ENCODE results near the gene FTCDNL1.

Gene FTCDNL1

DNA sequence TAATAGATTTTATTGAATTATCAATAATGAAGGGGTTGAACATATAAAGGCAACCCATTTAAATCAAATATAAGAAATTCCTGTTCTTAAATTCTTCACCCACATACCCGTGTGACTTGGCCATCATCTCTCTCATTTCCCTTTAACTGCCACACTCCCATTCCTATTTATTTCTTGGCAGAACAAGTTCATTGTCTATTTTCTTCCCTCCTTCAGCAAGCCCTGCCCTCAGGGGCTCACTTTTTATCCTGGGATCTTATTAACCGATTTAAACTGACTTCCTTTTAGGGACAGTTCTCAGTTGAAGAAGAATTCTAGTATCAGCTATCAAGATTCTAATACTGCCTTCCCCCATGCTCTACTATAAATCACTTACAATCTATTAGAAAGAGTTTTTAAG, 123.2 kb downstream of the FTCDNL1 start:
- no peak overlapping the region for H3K27ac ChIP-seq (ENCODE audit: extremely low read depth, low read depth, low read length)
- TF ChIP-seq ZNF112 (tag by site-specific recombination; IDR thresholded peaks at IDR 0.05) (no peak), ZFP41 (tag by site-specific recombination; IDR thresholded peaks at IDR 0.05; ENCODE audit: borderline replicate concordance) (no peak), GFI1B (tag by site-specific recombination; IDR thresholded peaks at IDR 0.05) (no peak), ZNF529 (tag by site-specific recombination; IDR thresholded peaks at IDR 0.05; ENCODE audit: insufficient replicate concordance) (no peak), ZNF394 (tag by site-specific recombination; IDR thresholded peaks at IDR 0.05; ENCODE audit: borderline replicate concordance) (no peak), ZNF626 (tag by site-specific recombination; IDR thresholded peaks at IDR 0.05) (no peak), ZBTB17 (tag by site-specific recombination; IDR thresholded peaks at IDR 0.05) (no peak)
- TF ChIP-seq, protein P1, sequence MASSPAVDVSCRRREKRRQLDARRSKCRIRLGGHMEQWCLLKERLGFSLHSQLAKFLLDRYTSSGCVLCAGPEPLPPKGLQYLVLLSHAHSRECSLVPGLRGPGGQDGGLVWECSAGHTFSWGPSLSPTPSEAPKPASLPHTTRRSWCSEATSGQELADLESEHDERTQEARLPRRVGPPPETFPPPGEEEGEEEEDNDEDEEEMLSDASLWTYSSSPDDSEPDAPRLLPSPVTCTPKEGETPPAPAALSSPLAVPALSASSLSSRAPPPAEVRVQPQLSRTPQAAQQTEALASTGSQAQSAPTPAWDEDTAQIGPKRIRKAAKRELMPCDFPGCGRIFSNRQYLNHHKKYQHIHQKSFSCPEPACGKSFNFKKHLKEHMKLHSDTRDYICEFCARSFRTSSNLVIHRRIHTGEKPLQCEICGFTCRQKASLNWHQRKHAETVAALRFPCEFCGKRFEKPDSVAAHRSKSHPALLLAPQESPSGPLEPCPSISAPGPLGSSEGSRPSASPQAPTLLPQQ (tag by site-specific recombination; IDR thresholded peaks at IDR 0.05), result no peak
- TF ChIP-seq, protein P2, sequence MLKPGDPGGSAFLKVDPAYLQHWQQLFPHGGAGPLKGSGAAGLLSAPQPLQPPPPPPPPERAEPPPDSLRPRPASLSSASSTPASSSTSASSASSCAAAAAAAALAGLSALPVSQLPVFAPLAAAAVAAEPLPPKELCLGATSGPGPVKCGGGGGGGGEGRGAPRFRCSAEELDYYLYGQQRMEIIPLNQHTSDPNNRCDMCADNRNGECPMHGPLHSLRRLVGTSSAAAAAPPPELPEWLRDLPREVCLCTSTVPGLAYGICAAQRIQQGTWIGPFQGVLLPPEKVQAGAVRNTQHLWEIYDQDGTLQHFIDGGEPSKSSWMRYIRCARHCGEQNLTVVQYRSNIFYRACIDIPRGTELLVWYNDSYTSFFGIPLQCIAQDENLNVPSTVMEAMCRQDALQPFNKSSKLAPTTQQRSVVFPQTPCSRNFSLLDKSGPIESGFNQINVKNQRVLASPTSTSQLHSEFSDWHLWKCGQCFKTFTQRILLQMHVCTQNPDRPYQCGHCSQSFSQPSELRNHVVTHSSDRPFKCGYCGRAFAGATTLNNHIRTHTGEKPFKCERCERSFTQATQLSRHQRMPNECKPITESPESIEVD (tag by site-specific recombination; IDR thresholded peaks at IDR 0.05), result no peak
- TF ChIP-seq, protein P3, sequence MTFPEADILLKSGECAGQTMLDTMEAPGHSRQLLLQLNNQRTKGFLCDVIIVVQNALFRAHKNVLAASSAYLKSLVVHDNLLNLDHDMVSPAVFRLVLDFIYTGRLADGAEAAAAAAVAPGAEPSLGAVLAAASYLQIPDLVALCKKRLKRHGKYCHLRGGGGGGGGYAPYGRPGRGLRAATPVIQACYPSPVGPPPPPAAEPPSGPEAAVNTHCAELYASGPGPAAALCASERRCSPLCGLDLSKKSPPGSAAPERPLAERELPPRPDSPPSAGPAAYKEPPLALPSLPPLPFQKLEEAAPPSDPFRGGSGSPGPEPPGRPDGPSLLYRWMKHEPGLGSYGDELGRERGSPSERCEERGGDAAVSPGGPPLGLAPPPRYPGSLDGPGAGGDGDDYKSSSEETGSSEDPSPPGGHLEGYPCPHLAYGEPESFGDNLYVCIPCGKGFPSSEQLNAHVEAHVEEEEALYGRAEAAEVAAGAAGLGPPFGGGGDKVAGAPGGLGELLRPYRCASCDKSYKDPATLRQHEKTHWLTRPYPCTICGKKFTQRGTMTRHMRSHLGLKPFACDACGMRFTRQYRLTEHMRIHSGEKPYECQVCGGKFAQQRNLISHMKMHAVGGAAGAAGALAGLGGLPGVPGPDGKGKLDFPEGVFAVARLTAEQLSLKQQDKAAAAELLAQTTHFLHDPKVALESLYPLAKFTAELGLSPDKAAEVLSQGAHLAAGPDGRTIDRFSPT (tag by site-specific recombination; IDR thresholded peaks at IDR 0.05), result no peak
- TF ChIP-seq, protein P4, sequence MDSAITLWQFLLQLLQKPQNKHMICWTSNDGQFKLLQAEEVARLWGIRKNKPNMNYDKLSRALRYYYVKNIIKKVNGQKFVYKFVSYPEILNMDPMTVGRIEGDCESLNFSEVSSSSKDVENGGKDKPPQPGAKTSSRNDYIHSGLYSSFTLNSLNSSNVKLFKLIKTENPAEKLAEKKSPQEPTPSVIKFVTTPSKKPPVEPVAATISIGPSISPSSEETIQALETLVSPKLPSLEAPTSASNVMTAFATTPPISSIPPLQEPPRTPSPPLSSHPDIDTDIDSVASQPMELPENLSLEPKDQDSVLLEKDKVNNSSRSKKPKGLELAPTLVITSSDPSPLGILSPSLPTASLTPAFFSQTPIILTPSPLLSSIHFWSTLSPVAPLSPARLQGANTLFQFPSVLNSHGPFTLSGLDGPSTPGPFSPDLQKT (IDR thresholded peaks at IDR 0.05; ENCODE audit: borderline replicate concordance, low read depth, low read length), result no peak
- H3K4me1 ChIP-seq (ENCODE audit: control insufficient read depth, insufficient read depth, low read length), result no peaks in the 10 kb centered on the region
- H3K4me3 ChIP-seq (ENCODE audit: low read depth, low read length), result no peak overlapping the region
- H3K36me3 ChIP-seq (ENCODE audit: control insufficient read depth in 2 of 2, insufficient read depth in 1 of 2, low read length in 2 of 2), result no peaks in the 10 kb centered on the region
- H3K9me3 ChIP-seq (ENCODE audit: control insufficient read depth, insufficient read depth, low read depth, low read length), result no peaks in the 10 kb centered on the region
- POLR2A ChIA-PET, result no interaction called here
- CTCF ChIA-PET, result interaction anchor here (2.9 kb wide), 1 partner anchor 12 kb away, joined by 10 read pairs; no protein-coding TSS in a partner anchor

DNA sequence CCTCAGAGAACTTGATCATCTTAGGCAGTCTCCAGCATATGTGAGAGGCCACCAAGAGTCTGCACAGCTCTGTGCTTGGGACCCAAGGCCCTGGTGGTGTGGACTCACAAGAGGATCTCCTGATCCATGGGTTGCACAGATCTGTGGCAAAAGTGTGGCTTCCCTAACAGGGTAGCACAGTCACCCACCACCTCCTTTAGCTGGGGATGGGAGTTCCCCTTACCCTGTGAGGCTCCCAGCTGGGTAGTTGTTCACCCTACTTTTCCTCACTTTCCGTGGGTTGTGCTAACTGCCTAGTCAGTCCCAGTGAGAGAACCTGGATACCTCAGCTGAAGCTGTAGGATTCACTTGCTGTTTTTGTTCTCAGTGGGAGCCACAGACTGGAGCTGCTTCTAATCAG, 123.7 kb downstream of the FTCDNL1 start:
- Histone ChIP-seq H3K4me3 (ENCODE audit: low read depth, low read length) (no peak overlapping the region), H3K36me3 (ENCODE audit: control insufficient read depth in 2 of 2, insufficient read depth in 1 of 2, low read length in 2 of 2) (no peaks in the 10 kb centered on the region), H3K9me3 (ENCODE audit: control insufficient read depth, insufficient read depth, low read depth, low read length) (no peaks in the 10 kb centered on the region), H3K4me1 (ENCODE audit: control insufficient read depth, insufficient read depth, low read length) (no peaks in the 10 kb centered on the region), H3K27ac (ENCODE audit: extremely low read depth, low read depth, low read length) (no peak overlapping the region)
- CTCF ChIA-PET, result interaction anchor here (0.7 kb wide), 1 partner anchor 13 kb away, joined by 3 read pairs; no protein-coding TSS in a partner anchor
- POLR2A ChIA-PET, result no interaction called here
- TF ChIP-seq, protein P5, sequence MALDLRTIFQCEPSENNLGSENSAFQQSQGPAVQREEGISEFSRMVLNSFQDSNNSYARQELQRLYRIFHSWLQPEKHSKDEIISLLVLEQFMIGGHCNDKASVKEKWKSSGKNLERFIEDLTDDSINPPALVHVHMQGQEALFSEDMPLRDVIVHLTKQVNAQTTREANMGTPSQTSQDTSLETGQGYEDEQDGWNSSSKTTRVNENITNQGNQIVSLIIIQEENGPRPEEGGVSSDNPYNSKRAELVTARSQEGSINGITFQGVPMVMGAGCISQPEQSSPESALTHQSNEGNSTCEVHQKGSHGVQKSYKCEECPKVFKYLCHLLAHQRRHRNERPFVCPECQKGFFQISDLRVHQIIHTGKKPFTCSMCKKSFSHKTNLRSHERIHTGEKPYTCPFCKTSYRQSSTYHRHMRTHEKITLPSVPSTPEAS (tag by site-specific recombination; IDR thresholded peaks at IDR 0.05), result no peak
- TF ChIP-seq GLIS2 (tag by site-specific recombination; IDR thresholded peaks at IDR 0.05) (no peak), ZNF404 (tag by site-specific recombination; IDR thresholded peaks at IDR 0.05) (no peak), MEIS1 (CRISPR knock-in tag; IDR thresholded peaks at IDR 0.05; ENCODE audit: borderline replicate concordance) (no peak), WT1 (tag by site-specific recombination; IDR thresholded peaks at IDR 0.05) (no peak), ZNF529 (tag by site-specific recombination; IDR thresholded peaks at IDR 0.05; ENCODE audit: insufficient replicate concordance) (no peak), ZBTB7A (tag by site-specific recombination; IDR thresholded peaks at IDR 0.05; ENCODE audit: low read depth) (no peak), ZFHX2 (tag by site-specific recombination; conservative IDR thresholded peaks at IDR 0.05) (no peak), ZNF341 (tag by site-specific recombination; IDR thresholded peaks at IDR 0.05; ENCODE audit: low read depth) (no peak), ZNF394 (tag by site-specific recombination; IDR thresholded peaks at IDR 0.05; ENCODE audit: borderline replicate concordance) (no peak), ZNF48 (tag by site-specific recombination; IDR thresholded peaks at IDR 0.05) (no peak), ZNF16 (tag by site-specific recombination; IDR thresholded peaks at IDR 0.05; ENCODE audit: low read depth) (no peak), SP7 (tag by site-specific recombination; IDR thresholded peaks at IDR 0.05) (no peak)
- TF ChIP-seq, protein P6, sequence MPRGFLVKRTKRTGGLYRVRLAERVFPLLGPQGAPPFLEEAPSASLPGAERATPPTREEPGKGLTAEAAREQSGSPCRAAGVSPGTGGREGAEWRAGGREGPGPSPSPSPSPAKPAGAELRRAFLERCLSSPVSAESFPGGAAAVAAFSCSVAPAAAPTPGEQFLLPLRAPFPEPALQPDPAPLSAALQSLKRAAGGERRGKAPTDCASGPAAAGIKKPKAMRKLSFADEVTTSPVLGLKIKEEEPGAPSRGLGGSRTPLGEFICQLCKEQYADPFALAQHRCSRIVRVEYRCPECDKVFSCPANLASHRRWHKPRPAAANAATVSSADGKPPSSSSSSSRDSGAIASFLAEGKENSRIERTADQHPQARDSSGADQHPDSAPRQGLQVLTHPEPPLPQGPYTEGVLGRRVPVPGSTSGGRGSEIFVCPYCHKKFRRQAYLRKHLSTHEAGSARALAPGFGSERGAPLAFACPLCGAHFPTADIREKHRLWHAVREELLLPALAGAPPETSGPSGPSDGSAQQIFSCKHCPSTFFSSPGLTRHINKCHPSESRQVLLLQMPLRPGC (tag by site-specific recombination; IDR thresholded peaks at IDR 0.05), result no peak
- TF ChIP-seq, protein P7, sequence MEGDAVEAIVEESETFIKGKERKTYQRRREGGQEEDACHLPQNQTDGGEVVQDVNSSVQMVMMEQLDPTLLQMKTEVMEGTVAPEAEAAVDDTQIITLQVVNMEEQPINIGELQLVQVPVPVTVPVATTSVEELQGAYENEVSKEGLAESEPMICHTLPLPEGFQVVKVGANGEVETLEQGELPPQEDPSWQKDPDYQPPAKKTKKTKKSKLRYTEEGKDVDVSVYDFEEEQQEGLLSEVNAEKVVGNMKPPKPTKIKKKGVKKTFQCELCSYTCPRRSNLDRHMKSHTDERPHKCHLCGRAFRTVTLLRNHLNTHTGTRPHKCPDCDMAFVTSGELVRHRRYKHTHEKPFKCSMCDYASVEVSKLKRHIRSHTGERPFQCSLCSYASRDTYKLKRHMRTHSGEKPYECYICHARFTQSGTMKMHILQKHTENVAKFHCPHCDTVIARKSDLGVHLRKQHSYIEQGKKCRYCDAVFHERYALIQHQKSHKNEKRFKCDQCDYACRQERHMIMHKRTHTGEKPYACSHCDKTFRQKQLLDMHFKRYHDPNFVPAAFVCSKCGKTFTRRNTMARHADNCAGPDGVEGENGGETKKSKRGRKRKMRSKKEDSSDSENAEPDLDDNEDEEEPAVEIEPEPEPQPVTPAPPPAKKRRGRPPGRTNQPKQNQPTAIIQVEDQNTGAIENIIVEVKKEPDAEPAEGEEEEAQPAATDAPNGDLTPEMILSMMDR (tag by site-specific recombination; IDR thresholded peaks at IDR 0.05), result no peak

All from HEK293 (cell line).